22Rv1 (cell line): ENCODE measurements around the gene ZNF326.

Source experiments
- ZFX ChIP-seq: fragments of 450-650 bp; IDR thresholded peaks from 2 replicates; pipeline ENCODE4 v1.6.1; 2017; ENCODE audit warnings: antibody characterized with exemption, borderline replicate concordance
- TF ChIP-seq, protein P1 (sequence below): fragments of 450-650 bp; IDR thresholded peaks from 2 replicates; pipeline ENCODE4 v1.5.1; 2017; ENCODE audit warnings: mild to moderate bottlenecking

DNA sequence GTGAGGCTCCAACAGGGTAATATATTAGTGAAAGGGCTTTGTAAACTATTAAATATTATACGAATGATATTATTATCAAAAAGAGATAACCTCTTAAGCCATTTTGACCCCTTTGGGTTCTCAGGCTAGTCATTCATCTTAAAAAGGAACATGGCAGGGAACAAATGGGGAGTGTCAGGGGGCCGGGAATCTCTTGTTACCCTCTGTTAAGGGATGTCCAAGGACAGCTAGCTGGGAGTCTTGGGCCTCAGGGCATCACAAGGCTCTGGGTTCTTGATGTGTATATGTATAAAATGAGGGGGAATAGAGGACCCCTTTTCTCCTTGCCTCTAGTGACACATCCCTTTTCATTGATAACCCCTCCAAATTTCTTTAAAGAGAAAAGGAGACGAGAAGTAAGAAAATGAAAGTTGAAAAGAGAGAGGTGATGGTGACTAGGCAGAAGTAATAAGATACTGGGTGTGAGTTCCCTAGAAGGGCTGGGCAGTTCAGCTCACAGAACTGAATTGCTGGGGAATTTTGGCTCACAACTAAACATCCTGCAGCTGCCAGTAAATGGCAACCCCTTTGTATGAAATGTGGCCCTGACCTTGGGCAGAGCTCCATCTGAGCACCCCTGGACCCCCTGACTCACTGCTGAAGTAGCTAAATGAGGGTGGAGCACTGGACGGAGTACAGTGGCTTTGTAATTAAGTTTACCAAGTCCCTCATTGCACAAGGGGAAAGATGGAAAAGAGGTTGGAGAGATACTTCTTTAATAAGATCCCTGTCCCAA, 20.0 kb upstream of the ZNF326 start:
- TF ChIP-seq, protein P1, sequence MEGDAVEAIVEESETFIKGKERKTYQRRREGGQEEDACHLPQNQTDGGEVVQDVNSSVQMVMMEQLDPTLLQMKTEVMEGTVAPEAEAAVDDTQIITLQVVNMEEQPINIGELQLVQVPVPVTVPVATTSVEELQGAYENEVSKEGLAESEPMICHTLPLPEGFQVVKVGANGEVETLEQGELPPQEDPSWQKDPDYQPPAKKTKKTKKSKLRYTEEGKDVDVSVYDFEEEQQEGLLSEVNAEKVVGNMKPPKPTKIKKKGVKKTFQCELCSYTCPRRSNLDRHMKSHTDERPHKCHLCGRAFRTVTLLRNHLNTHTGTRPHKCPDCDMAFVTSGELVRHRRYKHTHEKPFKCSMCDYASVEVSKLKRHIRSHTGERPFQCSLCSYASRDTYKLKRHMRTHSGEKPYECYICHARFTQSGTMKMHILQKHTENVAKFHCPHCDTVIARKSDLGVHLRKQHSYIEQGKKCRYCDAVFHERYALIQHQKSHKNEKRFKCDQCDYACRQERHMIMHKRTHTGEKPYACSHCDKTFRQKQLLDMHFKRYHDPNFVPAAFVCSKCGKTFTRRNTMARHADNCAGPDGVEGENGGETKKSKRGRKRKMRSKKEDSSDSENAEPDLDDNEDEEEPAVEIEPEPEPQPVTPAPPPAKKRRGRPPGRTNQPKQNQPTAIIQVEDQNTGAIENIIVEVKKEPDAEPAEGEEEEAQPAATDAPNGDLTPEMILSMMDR, result no peak
- no peak for TF ChIP-seq ZFX
